Lung (tissue), 12 donors: ENCODE data around the gene STRBP. TPM values are rescaled to one million over a fixed set of nuclear protein-coding genes. Genes with fewer than 3 reads are reported as not detected.

Experiments
- ATAC-seq: fragments of 200-7000 bp; cut with Tn5 transposase; one replicate; pipeline ENCODE4 v1.9.1; 2020; ENCODE audit warnings: moderate number of reproducible peaks; ENCODE audit not compliant: insufficient read depth, low FRiP score
- DNase-seq, 3 donors: peaks; one replicate each; pipeline ENCODE4 v3.0.0-alpha.2; 2013 to 2017
- H3K27ac ChIP-seq, 2 donors: one replicate each; pipeline ENCODE4 v1.5.1; 2013; ENCODE audit warnings: mild to moderate bottlenecking in 2 of 2, moderate library complexity in 2 of 2, control low read depth in 1 of 2, inconsistent platforms in 1 of 2, low read depth in 1 of 2, low read length in 1 of 2
- H3K27me3 ChIP-seq, 3 donors: one replicate each; pipeline ENCODE4 v1.5.1; 2013; ENCODE audit warnings: low read length in 2 of 3; ENCODE audit not compliant: control insufficient read depth in 3 of 3, insufficient read depth in 3 of 3
- H3K36me3 ChIP-seq, 4 donors: one replicate each; pipeline ENCODE4 v1.5.1; 2013; ENCODE audit warnings: low read length in 4 of 4, mild to moderate bottlenecking in 1 of 4, moderate library complexity in 1 of 4; ENCODE audit not compliant: control insufficient read depth in 4 of 4, insufficient read depth in 4 of 4
- H3K4me1 ChIP-seq, 5 donors: one replicate each; pipeline ENCODE4 v1.5.1; 2013; ENCODE audit warnings: low read length in 5 of 5, mild to moderate bottlenecking in 2 of 5, moderate library complexity in 1 of 5; ENCODE audit not compliant: control insufficient read depth in 5 of 5, insufficient read depth in 5 of 5
- H3K4me3 ChIP-seq: one replicate; pipeline ENCODE4 v1.5.1; 2013; ENCODE audit warnings: mild to moderate bottlenecking, control low read depth, moderate library complexity
- H3K9ac ChIP-seq, 2 donors: one replicate each; pipeline ENCODE4 v1.5.1; 2013; ENCODE audit warnings: low read length in 2 of 2, control low read depth in 1 of 2; ENCODE audit not compliant: insufficient read depth in 1 of 2
- H3K9me3 ChIP-seq, 4 donors: one replicate each; pipeline ENCODE4 v1.5.1; 2013; ENCODE audit warnings: low read length in 3 of 4, mild to moderate bottlenecking in 1 of 4, moderate library complexity in 1 of 4; ENCODE audit not compliant: control insufficient read depth in 4 of 4, insufficient read depth in 3 of 4
- WGBS, 2 donors: extraction: QIAGEN DNeasy Blood & Tissue Kit; methylation state at CpG; one replicate each; pipeline ENCODE4 v1.1.7; 2013; 5-methylcytosine and 5-hydroxymethylcytosine counted together
- polyA plus RNA-seq, 2 donors: library from polyadenylated mRNA; stranded (reverse); fragments of 200-250 nt; gene quantifications; one replicate each; pipeline ENCODE4 v1.2.1, GENCODE V29; 2013
- total RNA-seq, 2 donors: library from RNA; depleted of rRNA in 1 of 2; stranded (reverse); fragments of >200 nt in 1 of 2; gene quantifications; one replicate each; pipeline ENCODE4 v1.2.1, GENCODE V29; 2014 to 2021
- TF ChIP-seq, protein P1 (sequence below): IDR thresholded peaks from 2 replicates; pipeline ENCODE4 v1.5.1; 2012; ENCODE audit warnings: mild to moderate bottlenecking; ENCODE audit errors: control extremely low read depth, extremely low read depth
- donor health status: control.
- donor health status: control.
- donor health status: Bipolar disorder and iron deficiency.
- donor health status: healthy.
- donor health status: DM: yes; HTN: yes; CAD: no.

The STRBP gene
- total and polyA plus RNA-seq, 4 donors = 8.3 to 27.2 (median 21.1) TPM

DNA sequence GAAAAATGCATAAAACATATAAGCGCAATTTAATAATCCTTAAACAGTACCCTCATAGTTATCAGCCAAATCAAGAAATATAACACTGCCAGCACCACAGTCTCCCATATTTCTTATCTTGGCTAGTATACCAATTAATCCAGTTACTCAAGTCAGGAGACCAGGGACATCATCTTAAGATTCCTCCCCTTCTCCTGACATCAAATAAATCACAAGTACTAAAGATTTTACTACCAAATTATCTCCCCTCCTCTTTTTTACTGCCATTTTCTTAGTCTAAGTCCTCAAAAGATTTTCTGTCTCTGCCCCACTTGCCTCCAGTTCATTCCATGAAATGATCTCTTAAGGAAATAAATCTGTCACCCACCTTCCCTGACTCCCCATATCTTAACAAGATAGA, 37.0 kb downstream of the STRBP start:
- no peaks in the 10 kb centered on the region for H3K9me3 ChIP-seq
- no peak for ATAC-seq
- H3K36me3 ChIP-seq = no peaks in the 10 kb centered on the region
- no peak overlapping the region for H3K27ac ChIP-seq
- H3K4me1 ChIP-seq = no peaks in the 10 kb centered on the region
- no peaks in the 10 kb centered on the region for H3K27me3 ChIP-seq
- no peak overlapping the region for H3K4me3 ChIP-seq
- TF ChIP-seq, protein P1, sequence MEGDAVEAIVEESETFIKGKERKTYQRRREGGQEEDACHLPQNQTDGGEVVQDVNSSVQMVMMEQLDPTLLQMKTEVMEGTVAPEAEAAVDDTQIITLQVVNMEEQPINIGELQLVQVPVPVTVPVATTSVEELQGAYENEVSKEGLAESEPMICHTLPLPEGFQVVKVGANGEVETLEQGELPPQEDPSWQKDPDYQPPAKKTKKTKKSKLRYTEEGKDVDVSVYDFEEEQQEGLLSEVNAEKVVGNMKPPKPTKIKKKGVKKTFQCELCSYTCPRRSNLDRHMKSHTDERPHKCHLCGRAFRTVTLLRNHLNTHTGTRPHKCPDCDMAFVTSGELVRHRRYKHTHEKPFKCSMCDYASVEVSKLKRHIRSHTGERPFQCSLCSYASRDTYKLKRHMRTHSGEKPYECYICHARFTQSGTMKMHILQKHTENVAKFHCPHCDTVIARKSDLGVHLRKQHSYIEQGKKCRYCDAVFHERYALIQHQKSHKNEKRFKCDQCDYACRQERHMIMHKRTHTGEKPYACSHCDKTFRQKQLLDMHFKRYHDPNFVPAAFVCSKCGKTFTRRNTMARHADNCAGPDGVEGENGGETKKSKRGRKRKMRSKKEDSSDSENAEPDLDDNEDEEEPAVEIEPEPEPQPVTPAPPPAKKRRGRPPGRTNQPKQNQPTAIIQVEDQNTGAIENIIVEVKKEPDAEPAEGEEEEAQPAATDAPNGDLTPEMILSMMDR = no peak
- no peak overlapping the region for H3K9ac ChIP-seq
- DNase-seq = no peak
- 98 to 100% methylated on average over 1 of the region's 1 CpG for WGBS, 2 donors

DNA sequence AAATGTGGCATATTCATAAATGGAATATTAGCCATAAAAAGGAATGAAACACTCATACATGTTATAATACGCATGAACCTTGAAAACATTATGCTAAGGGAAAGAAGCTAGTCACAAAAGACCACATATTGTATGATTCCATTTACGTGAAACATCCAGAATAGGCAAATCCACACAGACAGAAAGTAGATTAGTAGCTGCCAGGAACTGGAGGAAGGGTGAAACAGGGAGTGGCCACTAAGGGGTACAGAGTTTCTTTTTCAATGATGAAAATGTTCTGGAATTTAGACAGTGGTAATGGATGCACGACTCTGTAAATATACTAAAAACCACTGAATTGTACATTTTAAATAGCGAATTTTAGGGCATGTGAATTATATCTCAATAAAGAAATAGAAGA, 39.4 kb downstream of the STRBP start:
- H3K27me3 ChIP-seq = no peaks in the 10 kb centered on the region
- no peaks in the 10 kb centered on the region for H3K9me3 ChIP-seq
- no peak overlapping the region for H3K27ac ChIP-seq
- no peak overlapping the region for H3K9ac ChIP-seq
- H3K4me1 ChIP-seq = no peaks in the 10 kb centered on the region
- TF ChIP-seq, protein P1 = no peak
- ATAC-seq (no peak), DNase-seq (no peak)
- no peaks in the 10 kb centered on the region for H3K36me3 ChIP-seq
- H3K4me3 ChIP-seq = no peak overlapping the region
- 86 to 92% methylated on average over 4 of the region's 4 CpGs for WGBS, 2 donors

DNA sequence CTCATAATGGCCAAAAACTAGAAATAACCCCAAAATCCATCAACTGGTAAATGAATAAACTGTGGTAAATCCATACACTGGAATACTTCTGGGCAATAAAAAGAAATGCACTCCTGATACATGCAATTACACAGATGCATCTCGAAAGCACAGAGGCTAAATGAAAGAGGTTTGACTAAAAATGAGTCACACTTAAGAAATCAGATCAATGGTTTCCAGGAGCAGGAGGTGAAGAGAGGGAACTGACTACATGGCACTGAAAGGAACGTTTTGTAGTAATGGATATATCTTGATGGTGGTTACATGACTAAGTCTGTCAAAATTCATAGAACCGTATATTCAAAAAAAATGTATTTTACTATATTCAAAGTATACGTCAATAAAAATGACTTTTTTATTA, 42.4 kb downstream of the STRBP start:
- ATAC-seq = no peak
- no peak overlapping the region for H3K4me3 ChIP-seq
- no peaks in the 10 kb centered on the region for H3K27me3 ChIP-seq
- TF ChIP-seq, protein P1 = no peak
- H3K9me3 ChIP-seq = no peaks in the 10 kb centered on the region
- H3K4me1 ChIP-seq = no peaks in the 10 kb centered on the region
- no peak overlapping the region for H3K27ac ChIP-seq
- no peaks in the 10 kb centered on the region for H3K36me3 ChIP-seq
- 86 to 90% methylated on average over 4 of the region's 4 CpGs for WGBS, 2 donors
- H3K9ac ChIP-seq = no peak overlapping the region
- no peak for DNase-seq

DNA sequence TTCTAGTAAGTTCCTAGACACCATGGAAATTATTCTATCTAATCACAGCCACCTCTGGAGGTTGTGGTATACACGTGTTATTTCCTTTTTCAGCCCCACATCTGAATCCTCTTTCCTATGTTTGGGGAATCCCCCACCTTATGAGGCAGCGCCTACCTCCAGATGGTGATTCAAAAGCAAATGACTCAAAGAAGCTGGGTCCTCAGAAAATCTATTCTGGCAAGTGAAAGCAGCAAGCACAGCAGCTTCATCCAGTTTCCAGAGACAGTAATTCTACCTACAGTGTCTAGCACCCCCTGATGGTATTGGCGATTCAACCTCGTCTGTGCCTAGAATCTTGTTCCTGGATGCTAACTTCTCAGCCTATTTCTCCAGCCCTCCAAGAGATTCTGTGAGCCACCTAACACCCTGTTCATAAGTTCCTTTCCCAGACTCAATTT, 43.0 kb downstream of the STRBP start:
- Histone ChIP-seq H3K27me3 (no peaks in the 10 kb centered on the region), H3K27ac (no peak overlapping the region), H3K4me1 (no peaks in the 10 kb centered on the region), H3K4me3 (no peak overlapping the region), H3K9ac (no peak overlapping the region), H3K9me3 (no peaks in the 10 kb centered on the region), H3K36me3 (no peaks in the 10 kb centered on the region)
- TF ChIP-seq, protein P1 = no peak
- 22 to 30% methylated on average over 4 of the region's 4 CpGs for WGBS, 2 donors
- DNase-seq = peak in 2 of 3 donors; percentile 8 to 15
- ATAC-seq = no peak
